GM10248 (cell line): ENCODE measurements around the gene ERVV-1.
A peak's percentile ranks its signal among the peaks of the same experiment; 100 is the strongest.
"Not testable (repeated sequence)": the region's sequence is repeated elsewhere in the genome, so short reads cannot be mapped to it uniquely, and the experiment has no call there.

Experiments used
- CTCF ChIA-PET: fragments of 300-600 bp; sonication (Branson Sonifier 250); formaldehyde crosslinking; extraction: SDS; loops from one replicate; lab custom pipeline; 2021; ENCODE audit warnings: antibody characterized with exemption; lab: Yijun Ruan, JAX
- POLR2A ChIA-PET: fragments of 350-650 bp; sonication (Branson Sonifier 250); formaldehyde crosslinking; extraction: SDS; loops from one replicate; lab custom pipeline; 2020; ENCODE audit warnings: antibody characterized with exemption; lab: Yijun Ruan, JAX
- DNase-seq: peaks from one replicate; pipeline ENCODE4 v3.0.0; 2012; ENCODE audit errors: extremely low spot score
- TF ChIP-seq, protein P1 (sequence below): IDR thresholded peaks from 2 replicates; pipeline ENCODE4 v1.5.1; 2012; ENCODE audit warnings: mild to moderate bottlenecking, low read depth; ENCODE audit errors: extremely low read depth, missing control alignments, control extremely low read depth

The ERVV-1 gene

GRCh38 chr19:53015730-53016129 is 2.0 kb downstream of the ERVV-1 start:
- CTCF ChIA-PET = no interaction called here
- no peak for DNase-seq
- TF ChIP-seq, protein P1, sequence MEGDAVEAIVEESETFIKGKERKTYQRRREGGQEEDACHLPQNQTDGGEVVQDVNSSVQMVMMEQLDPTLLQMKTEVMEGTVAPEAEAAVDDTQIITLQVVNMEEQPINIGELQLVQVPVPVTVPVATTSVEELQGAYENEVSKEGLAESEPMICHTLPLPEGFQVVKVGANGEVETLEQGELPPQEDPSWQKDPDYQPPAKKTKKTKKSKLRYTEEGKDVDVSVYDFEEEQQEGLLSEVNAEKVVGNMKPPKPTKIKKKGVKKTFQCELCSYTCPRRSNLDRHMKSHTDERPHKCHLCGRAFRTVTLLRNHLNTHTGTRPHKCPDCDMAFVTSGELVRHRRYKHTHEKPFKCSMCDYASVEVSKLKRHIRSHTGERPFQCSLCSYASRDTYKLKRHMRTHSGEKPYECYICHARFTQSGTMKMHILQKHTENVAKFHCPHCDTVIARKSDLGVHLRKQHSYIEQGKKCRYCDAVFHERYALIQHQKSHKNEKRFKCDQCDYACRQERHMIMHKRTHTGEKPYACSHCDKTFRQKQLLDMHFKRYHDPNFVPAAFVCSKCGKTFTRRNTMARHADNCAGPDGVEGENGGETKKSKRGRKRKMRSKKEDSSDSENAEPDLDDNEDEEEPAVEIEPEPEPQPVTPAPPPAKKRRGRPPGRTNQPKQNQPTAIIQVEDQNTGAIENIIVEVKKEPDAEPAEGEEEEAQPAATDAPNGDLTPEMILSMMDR = no peak
- POLR2A ChIA-PET = no interaction called here

- POLR2A ChIA-PET = no interaction called here
- TF ChIP-seq, protein P1 = no peak
- no peak for DNase-seq
- CTCF ChIA-PET = interaction anchor here (1.4 kb wide), 1 partner anchor 21 kb away, joined by 3 read pairs; no protein-coding TSS in a partner anchor
Observed at GRCh38 chr19:53019684-53020083, 6.0 kb downstream of the ERVV-1 start.

DNA sequence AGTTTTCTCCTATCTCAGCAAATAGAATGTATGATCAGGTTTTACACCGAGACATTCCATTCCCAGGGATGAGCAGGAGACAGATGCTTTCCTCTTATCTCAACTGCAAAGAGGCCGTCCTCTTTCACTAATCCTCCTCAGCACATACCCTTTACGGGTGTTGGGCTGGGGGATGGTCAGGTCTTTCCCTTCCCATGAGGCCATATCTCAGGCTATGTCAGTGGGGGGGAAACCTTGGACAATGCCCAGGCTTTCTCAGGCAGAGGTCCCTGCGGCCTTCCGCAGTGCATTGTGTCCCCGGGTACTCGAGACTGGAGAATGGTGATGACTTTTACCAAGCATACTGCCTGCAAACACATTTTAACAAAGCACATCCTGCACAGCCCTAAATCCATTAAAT is 14.6 kb downstream of the ERVV-1 start:
- CTCF ChIA-PET, POLR2A ChIA-PET: not testable (repeated sequence)

GRCh38 chr19:53034054-53034453 is 20.3 kb downstream of the ERVV-1 start:
- no peak for DNase-seq
- TF ChIP-seq, protein P1 = no peak
- ChIA-PET CTCF (interaction anchor here (1.2 kb wide), 1 partner anchor 214 kb away, joined by 3 read pairs; no protein-coding TSS in a partner anchor), POLR2A (no interaction called here)

More for the DNA sequence above, 14.6 kb downstream of the ERVV-1 start:
- DNase-seq = not testable (repeated sequence)

- no peak for DNase-seq
- ChIA-PET CTCF (interaction anchor here (1.2 kb wide), 1 partner anchor 213 kb away, joined by 3 read pairs; no protein-coding TSS in a partner anchor), POLR2A (no interaction called here)
- TF ChIP-seq, protein P1 = no peak
Observed at GRCh38 chr19:53034948-53035675, 21.4 kb downstream of the ERVV-1 start.

DNA sequence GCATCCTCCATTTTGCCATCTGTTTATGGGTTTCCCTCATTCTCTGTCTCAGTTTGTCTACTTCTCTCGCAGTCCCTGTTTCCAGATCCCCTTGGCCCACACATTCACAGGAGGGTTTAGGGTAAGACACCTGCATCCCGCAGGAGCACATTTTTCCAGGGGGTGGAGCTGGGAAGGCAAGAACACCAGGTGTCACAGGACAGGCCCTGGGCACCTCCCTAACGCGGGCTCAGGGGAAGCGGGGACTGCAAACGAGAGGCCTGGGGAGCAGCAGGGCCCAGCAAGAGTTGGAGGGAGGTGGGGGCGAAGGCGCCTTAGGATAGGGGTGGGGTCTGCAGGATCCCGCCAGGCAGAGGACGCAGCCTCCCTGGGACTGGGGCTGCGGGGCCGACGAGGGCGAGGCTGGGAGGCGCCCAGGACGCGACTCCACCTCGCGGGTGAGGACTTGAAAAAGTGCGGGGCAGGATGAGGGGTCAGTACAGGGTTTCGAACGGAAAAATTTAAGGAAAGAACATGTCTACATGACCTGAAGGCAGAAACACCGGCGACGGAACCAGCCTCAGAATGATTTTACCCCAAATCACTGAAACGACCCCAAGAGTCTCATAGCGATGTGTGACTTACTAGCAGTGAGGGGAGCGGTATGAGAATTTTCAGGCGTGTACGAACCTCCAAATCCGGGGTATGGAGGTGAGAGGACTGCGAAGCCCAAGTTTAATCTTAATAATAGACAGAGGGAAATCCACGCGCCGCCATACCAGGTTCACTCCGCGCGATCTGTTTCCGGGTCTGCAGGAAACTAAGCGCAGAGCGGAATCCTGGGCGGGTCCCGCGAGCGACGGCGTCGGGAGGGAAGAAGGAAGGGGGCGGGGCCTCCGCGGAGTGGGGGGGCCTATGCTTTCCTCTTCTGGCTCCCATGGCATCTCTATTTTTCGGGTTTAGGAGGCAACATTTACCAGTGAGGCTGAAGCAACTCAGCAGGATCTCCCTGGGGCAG is 23.7 kb downstream of the ERVV-1 start:
- peak; percentile 40 for DNase-seq

More for the DNA sequence above, 23.7 kb downstream of the ERVV-1 start:
- ChIA-PET POLR2A (no interaction called here), CTCF (no interaction called here)
- TF ChIP-seq, protein P1 = no peak
